Parathyroid adenoma (tissue), 2 donors: ENCODE data around the gene TBC1D20.

Source experiments
- H2AFZ ChIP-seq: fragments of 300-600 bp; sonication (generic); one replicate; pipeline ENCODE4 v1.7.0; 2017; ENCODE audit warnings: antibody characterized with exemption, mild to moderate bottlenecking
- H3K27ac ChIP-seq: fragments of 300-600 bp; sonication (generic); one replicate; pipeline ENCODE4 v1.7.0; 2017
- H3K27me3 ChIP-seq: fragments of 300-600 bp; sonication (generic); one replicate; pipeline ENCODE4 v1.7.0; 2017; ENCODE audit warnings: low read length; ENCODE audit not compliant: control insufficient read depth, insufficient read depth
- H3K36me3 ChIP-seq: fragments of 300-600 bp; sonication (generic); one replicate; pipeline ENCODE4 v1.7.0; 2017; ENCODE audit warnings: low read length; ENCODE audit not compliant: control insufficient read depth, insufficient read depth
- H3K4me1 ChIP-seq: fragments of 300-600 bp; sonication (generic); one replicate; pipeline ENCODE4 v1.7.0; 2017; ENCODE audit warnings: control low read depth
- H3K4me2 ChIP-seq: fragments of 300-600 bp; sonication (generic); one replicate; pipeline ENCODE4 v1.7.0; 2017; ENCODE audit warnings: low read length
- H3K4me3 ChIP-seq: fragments of 300-600 bp; sonication (generic); one replicate; pipeline ENCODE4 v1.7.0; 2017; ENCODE audit warnings: low read depth, low read length
- H3K79me2 ChIP-seq: fragments of 300-600 bp; sonication (generic); one replicate; pipeline ENCODE4 v1.7.0; 2017; ENCODE audit warnings: control low read depth
- H3K9ac ChIP-seq: fragments of 300-600 bp; sonication (generic); one replicate; pipeline ENCODE4 v1.7.0; 2017; ENCODE audit warnings: mild to moderate bottlenecking
- H3K9me3 ChIP-seq: fragments of 300-600 bp; sonication (generic); one replicate; pipeline ENCODE4 v1.7.0; 2017; ENCODE audit warnings: low read length; ENCODE audit not compliant: control insufficient read depth
- CTCF ChIP-seq: fragments of 300-600 bp; sonication (generic); IDR thresholded peaks from one replicate; pipeline ENCODE4 v1.7.0; 2017; ENCODE audit warnings: antibody characterized with exemption, mild to moderate bottlenecking
- donor health status: primary hyperparathyroidism.

TBC1D20 gene

GRCh38 chr20:407133-407952, 55.0 kb downstream of the TBC1D20 start:
- H3K4me1 ChIP-seq: peaks cover 12% of the 10 kb centered on the region
- H3K36me3 ChIP-seq: no peaks in the 10 kb centered on the region
- peak overlapping the region; percentile 64 for H3K4me3 ChIP-seq
- H3K79me2 ChIP-seq: peaks cover 24% of the 10 kb centered on the region
- H3K9me3 ChIP-seq: no peaks in the 10 kb centered on the region
- H2AFZ ChIP-seq: peak overlapping the region; percentile 91
- no peaks in the 10 kb centered on the region for H3K27me3 ChIP-seq
- H3K9ac ChIP-seq: no peak overlapping the region
- peak overlapping the region; percentile 91 for H3K4me2 ChIP-seq
- peak overlapping the region; percentile 67 for H3K27ac ChIP-seq
- no peak for TF ChIP-seq CTCF

GRCh38 chr20:406200-407132, 55.9 kb downstream of the TBC1D20 start:
- H2AFZ ChIP-seq: peak overlapping the region; percentile 91
- no peak overlapping the region for H3K27ac ChIP-seq
- TF ChIP-seq CTCF: no peak
- no peak overlapping the region for H3K9ac ChIP-seq
- no peaks in the 10 kb centered on the region for H3K27me3 ChIP-seq
- H3K4me2 ChIP-seq: no peak overlapping the region
- H3K4me3 ChIP-seq: no peak overlapping the region
- H3K9me3 ChIP-seq: no peaks in the 10 kb centered on the region
- H3K79me2 ChIP-seq: peaks cover 22% of the 10 kb centered on the region
- H3K4me1 ChIP-seq: peaks cover 12% of the 10 kb centered on the region
- no peaks in the 10 kb centered on the region for H3K36me3 ChIP-seq

GRCh38 chr20:404088-404487, 58.2 kb downstream of the TBC1D20 start:
- no peak overlapping the region for H3K4me3 ChIP-seq
- H3K27me3 ChIP-seq: no peaks in the 10 kb centered on the region
- no peak for TF ChIP-seq CTCF
- H3K36me3 ChIP-seq: no peaks in the 10 kb centered on the region
- peaks cover 15% of the 10 kb centered on the region for H3K4me1 ChIP-seq
- H3K4me2 ChIP-seq: no peak overlapping the region
- H3K79me2 ChIP-seq: peaks cover 9% of the 10 kb centered on the region
- no peak overlapping the region for H3K9ac ChIP-seq
- no peak overlapping the region for H3K27ac ChIP-seq
- no peak overlapping the region for H2AFZ ChIP-seq
- H3K9me3 ChIP-seq: no peaks in the 10 kb centered on the region

- Histone ChIP-seq H2AFZ (no peak overlapping the region), H3K27me3 (no peaks in the 10 kb centered on the region), H3K79me2 (peaks cover 4% of the 10 kb centered on the region), H3K4me1 (peaks cover 14% of the 10 kb centered on the region), H3K4me2 (no peak overlapping the region), H3K9me3 (no peaks in the 10 kb centered on the region), H3K9ac (no peak overlapping the region), H3K4me3 (no peak overlapping the region), H3K36me3 (no peaks in the 10 kb centered on the region), H3K27ac (no peak overlapping the region)
- TF ChIP-seq CTCF: no peak
These were observed 58.8 kb downstream of the TBC1D20 start for GRCh38 chr20:403582-403957.
